Stimulated activated CD8-positive, alpha-beta memory T cell treated with anti-CD3 and anti-CD28 coated beads, Interleukin-12 subunit alpha, Interleukin-12 subunit beta, amount 100 ng/mL, for 24 hours (primary cell): Measurements from ENCODE around the gene PRKN.

ENCODE experiments used
- DNase-seq: peaks from one replicate; pipeline ENCODE4 v3.0.0-alpha.2; 2020; ENCODE audit errors: extremely low read depth

Gene PRKN

GRCh38 chr6:162063666-162064065 is 663.9 kb downstream of the PRKN start:
- DNase-seq: no peak

DNA sequence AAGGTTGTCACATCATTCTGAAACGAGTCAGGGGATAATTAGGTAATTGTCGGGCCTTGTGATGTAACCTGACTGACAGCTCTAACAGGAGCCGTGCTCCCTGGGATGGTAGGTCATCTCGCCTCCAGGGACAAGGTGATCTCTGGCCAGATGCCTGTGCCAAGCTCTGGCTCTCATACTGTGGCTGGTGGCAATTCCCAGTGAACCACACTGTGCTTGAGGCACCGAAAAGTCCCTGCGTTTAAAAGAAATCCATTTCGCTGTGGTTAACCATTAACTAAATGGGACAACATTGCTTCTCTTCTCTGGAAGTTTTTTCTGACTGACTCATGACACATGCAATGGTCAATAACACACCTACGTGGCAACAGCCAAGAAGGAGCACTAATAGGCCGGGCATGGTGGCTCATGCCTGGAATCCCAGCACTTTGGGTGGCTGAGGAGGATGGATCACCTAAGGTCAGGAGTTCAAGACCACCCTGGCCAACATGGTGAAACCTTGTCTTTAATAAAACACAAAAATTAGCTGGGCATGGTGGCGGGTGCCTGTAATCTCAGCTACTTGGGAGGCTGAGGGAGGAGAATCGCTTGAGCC is 669.2 kb downstream of the PRKN start:
- no peak for DNase-seq

DNA sequence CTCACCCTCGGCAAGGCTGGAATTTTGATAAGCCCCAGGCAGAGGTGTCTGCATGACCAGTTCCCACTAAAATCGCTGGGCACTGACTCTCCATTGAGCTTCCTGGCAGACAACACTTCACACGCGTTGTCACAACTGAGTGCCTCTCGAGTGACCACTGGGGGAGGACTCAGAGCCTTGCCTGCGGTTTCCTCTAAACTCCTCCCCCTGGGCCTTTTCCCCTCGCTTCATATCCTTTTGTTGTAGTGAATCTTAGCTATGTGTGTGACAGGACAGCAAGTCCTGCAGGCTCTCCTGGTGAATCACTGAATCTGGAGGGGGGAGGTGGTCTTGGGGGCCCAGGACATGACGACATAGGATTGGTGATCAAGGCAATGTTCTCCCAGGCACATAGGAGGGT is 670.8 kb downstream of the PRKN start:
- no peak for DNase-seq

DNA sequence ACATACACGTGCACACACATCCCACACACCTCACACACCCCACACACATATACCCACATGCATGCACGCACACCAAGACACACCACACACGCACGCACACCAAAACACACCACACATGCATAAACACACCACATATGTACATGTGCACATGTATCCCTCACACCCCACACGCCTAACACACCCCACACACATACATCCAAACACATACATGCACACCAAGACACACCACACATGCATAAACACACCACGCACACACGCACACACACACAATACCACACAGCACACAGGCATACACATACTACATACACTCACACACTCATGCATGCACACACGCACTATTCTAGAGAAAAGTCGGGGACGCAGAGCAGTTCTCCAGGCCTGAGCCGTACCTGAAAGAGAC is 671.5 kb downstream of the PRKN start:
- DNase-seq: no peak

GRCh38 chr6:162055365-162055764 is 672.2 kb downstream of the PRKN start:
- no peak for DNase-seq

DNA sequence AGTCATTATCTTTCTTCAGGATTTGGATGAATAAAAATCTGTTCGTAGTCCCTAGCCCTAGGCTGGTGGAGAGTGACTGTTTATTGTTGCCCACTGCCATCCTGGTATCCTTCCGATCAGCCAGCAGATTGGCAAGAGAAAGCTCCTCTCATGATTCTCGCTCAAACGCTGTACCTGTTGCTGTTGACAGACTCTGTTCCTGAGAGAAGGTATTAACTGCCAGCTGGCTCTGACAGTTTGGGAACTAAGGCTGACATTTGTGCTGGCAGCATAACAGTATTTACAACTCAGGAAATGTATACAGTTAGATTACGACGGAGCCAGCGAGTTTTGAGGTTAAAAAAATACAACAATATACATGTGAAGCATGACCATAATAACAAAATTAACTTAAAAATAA is 674.5 kb downstream of the PRKN start:
- DNase-seq: no peak

DNA sequence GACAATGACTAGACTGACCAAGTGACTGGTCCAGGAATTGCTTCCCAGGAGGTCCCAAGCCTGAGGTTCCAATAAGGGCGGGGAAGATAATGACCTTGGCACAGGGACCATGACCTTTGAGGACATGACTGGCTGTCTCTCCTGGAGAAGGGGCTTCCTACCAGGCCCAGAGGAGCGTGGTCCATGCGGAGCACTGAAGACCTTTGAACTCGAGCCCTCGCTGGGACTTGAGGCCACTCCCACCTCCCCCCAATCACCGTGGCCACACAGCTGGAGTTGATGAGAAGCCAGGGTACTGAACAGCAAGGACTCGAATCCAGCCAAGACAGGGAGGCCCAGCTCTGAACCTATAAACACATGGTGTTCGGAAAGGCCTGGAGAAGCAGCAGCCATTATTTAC is 677.0 kb downstream of the PRKN start:
- no peak for DNase-seq

DNA sequence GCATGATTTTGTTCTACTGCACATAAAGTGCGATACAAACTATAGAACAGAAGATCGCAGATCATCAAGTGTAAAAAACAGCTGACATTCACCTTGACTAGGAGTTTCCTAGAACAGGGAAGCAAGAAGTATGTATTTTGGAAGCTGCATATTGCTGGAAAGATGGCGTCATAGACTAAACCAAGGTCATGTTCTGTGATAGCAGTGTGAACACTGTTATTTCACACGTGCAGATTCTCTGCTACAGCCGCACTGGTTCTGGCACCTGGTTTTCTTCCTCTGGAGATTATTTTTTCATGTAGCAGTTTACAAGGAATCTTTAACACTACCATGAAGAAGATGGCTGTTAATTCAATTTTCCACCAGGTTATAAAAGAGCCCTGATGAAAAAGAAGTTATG is 681.2 kb downstream of the PRKN start:
- no peak for DNase-seq

GRCh38 chr6:162032620-162033019 is 694.9 kb downstream of the PRKN start:
- DNase-seq: no peak

- no peak for DNase-seq
Measured at GRCh38 chr6:162029873-162030576, 697.5 kb downstream of the PRKN start.

DNA sequence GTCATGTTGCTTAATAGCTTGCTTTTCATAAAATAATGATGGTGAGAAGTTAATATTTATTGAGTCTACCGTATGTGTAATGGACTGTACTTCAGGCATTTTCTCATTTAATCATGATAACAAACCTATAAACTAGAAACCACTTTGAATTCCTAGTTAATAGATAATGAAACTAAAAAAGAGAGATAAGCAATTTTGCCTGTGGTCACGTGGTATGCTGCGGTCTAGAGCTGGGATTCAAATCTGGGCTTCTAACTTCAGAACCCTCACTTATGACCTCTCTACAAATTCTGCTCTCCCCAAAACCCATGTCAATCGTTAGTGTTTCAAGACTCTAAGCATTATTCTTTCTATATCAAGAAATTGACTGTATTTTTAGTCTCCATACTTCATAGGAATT is 700.7 kb downstream of the PRKN start:
- no peak for DNase-seq

GRCh38 chr6:162026031-162026430 is 701.5 kb downstream of the PRKN start:
- DNase-seq: no peak

GRCh38 chr6:162019349-162019748 is 708.2 kb downstream of the PRKN start:
- DNase-seq: no peak

DNA sequence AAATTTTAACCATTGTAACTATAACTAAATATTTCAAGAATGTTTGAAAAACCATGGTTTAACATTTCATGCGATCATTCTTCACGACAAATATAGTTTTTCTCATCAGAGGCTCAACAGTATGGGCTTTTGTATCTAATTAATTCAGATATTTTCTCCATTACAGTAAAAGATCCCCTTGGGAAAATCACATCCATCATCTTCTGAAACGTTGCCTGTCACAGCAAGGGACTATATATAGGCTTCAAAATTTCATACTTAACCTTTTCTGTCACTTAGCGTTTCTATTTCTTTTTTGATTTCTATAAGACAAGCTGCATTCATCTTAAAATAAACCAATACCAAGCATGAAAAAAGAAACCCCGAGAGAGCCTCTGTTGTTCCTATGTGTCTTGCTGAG is 710.0 kb downstream of the PRKN start:
- no peak for DNase-seq

GRCh38 chr6:162014069-162014811 is 713.3 kb downstream of the PRKN start:
- DNase-seq: no peak

GRCh38 chr6:162005372-162005771 is 722.2 kb downstream of the PRKN start:
- DNase-seq: no peak

DNA sequence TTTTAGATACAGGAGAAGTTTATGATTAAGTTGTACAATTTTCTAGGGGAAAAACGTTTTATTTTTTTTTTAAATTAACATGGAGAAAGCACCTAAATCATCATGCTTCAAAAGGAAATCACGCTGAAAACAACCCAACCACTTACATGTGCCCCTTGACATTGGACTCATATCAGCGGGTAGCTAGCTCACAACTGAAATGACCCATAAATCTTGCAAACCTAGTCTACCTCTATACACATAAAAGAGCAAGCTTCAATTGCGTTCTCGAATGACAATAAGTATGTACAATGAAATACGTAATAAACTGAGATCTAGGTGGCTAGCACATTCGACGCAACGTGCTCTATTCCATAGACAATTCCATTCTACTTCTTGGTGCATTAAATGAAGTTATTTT is 730.8 kb downstream of the PRKN start:
- DNase-seq: no peak

GRCh38 chr6:161985876-161986423 is 741.6 kb downstream of the PRKN start:
- no peak for DNase-seq

DNA sequence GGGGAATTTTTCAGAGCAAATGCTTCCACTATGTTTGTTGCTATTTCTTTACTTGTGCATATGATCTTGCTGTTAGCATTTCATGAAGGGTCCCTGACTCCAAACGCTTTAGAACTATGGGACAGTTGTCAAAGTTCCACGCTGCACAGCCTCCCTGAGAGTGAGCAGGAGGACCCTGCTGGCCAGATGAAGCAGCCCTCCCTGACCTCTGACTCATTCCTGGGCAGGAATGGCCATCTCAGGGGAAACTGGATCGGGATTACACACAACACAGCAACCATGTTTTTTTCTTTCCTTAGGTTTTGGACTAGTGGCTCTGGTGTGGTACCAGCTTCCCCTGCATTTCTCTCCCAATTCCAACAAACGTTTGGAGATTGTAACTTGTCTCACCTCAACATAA is 742.9 kb downstream of the PRKN start:
- no peak for DNase-seq

DNA sequence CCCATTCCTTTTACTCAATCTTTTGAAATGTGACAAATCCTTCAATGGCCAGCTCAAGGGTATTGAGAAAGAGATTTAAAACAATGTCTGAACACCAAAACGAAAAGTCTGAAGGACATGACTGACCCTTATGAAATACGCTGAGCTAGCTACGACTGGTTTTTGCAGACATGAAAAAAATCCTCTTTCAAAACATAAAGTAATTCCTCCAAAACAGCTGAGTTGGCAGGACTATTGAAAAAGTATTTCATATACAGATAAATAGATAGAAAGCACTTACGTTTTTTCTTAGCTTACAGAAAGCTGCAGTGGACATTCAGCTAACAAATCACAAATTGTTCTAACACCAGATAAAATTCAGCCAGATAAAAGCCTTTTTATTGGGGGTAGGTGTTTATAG is 751.0 kb downstream of the PRKN start:
- DNase-seq: no peak

DNA sequence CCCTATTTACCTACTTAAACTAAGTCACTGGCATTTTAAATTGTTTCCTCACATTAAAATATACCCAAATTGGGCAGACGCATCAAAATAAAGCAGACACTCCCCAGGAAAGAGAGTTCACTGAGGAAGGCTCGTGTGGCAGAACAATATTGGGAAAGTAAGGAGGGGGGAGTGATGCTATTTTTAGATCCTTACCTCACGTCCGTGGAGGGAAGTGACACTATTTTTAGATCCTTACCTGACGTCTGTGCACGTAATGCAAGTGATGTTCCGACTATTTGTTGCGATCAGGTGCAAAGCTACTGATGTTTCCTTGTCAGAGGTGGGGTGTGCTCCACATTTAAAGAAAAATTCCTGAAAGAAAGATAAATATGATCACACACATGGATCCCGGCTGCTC is 754.5 kb downstream of the PRKN start:
- no peak for DNase-seq

DNA sequence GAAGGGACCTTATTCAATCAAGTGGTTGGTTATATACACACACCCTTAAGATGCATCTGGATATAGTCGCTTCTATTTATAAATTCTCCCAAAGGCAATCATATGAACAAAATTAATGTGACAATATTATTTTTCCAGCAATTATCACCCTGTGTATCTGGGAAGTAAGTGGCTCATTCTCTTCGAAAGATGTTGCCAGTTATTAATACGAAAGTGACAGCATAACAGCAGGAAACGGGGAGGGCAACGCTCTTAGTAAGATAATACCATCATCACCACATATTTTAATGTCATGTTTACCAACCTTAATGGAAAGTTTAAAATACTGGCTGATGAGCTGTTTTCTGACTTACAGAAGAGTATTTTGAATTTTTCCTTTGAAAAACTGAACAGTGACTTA is 756.5 kb downstream of the PRKN start:
- DNase-seq: no peak

DNA sequence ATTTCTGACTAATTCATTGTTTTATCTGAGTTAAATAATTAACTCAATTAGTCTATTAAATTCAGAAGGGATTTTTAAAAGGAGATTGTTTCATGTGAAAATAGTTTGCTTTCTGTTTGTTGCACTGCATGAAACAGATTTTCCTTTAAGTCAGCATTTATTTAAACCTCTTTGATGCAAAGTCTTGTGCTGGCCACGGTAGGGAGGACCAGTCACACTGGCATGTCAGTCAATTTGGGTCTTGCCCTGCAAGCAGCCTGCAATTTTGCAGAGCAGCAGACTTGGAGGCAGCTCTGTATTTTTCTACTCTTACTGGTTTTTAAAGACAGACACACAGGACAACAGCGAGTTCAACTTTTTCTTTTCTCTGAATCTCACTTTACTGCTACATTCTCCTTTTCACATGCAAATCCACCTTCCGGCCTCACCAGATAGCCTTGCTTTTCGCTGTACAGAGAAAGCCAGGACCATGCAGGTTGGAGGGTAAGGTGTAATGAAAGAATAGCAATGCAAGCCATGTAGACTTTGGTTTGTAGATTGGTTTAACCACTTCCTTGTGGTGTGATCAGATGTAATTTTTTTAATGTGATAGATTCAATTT is 763.8 kb downstream of the PRKN start:
- no peak for DNase-seq
